Right lung (tissue), 5 donors: ENCODE data around the gene METTL26. TPM values are rescaled to one million over a fixed set of nuclear protein-coding genes. Genes with fewer than 3 reads are reported as not detected.

Experiments used
- DNase-seq, 2 donors: peaks; one replicate each; pipeline ENCODE4 v3.0.0-alpha.2; 2013
- polyA plus RNA-seq, 5 donors: library from polyadenylated mRNA; unstranded; fragments of 120-200 nt; gene quantifications; one replicate each; pipeline versions ENCODE4 v1.2.1 to v1.2.3, GENCODE V29; 2013; ENCODE audit warnings: inconsistent platforms in 1 of 5, low replicate concordance in 1 of 5; ENCODE audit not compliant: insufficient read length in 5 of 5, insufficient read depth in 1 of 5

METTL26 gene
- polyA plus RNA-seq, 5 donors = 37.9 to 74.1 (median 49.3) TPM

DNA sequence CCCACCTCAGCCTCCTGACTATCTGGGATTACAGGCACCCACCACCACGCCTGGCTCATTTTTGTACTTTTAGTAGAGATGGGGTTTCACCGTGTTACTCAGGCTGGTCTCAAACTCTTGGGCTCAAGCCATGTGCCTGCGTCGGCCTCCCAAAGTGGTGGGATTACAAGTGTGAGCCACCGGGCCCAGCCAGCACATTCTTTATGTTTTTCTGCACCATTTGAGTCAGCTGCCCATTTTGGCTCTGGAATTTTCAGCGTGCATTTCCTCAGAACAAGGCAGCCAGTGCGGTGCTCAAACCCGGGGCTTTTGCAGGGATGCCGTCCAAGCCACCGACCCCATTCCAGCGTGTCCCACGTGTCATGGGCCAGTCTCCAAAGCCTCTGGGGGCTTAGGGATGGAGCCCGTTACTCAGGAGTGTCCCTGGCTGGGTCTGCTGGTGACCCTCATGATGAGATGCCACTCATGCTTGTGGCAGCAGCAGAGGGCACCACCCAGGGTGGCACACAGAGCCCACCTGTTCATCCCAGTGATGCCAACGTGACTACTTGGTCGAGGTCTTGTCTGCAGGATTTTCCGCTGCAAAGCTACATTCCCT, 50.0 kb downstream of the METTL26 start:
- DNase-seq = no peak

DNA sequence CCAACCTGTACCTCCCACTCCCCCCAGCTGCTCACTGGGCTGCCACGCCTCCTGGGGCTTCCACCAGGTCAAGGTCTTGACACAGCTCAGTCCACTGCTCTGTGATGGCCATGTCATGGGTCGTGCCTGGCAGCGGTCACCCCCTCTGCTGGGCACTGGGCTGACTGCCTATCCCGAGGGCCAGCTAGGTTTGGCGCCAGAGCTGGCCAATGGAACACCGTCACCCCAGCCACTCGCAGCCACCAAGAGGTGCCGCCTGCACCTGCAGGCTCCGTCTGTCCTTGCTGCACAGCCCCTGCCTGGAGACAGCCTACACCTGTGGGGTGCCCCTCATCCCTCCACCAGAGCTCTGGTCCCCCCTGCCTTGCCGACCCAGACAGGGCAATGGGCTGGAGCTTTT, 50.8 kb downstream of the METTL26 start:
- DNase-seq = no peak

Other genes with a start within 250 kb of the METTL26 start
- gene NME4, start 239.1 kb downstream of the METTL26 start, polyA plus RNA-seq = 100 to 1,000 TPM; 155 to 247 (median 168) TPM
- gene DECR2, start 234.4 kb downstream of the METTL26 start, polyA plus RNA-seq = 10 to 100 TPM in 3 of 5 donors, 1 to 10 TPM in 2; 7.9 to 27.0 (median 14.4) TPM
- 10 to 100 TPM; 42.7 to 56.7 (median 51.9) TPM for gene RAB11FIP3, start 210.7 kb downstream of the METTL26 start, polyA plus RNA-seq
- 10 to 100 TPM; 13.0 to 39.5 (median 20.8) TPM for gene CAPN15, start 108.6 kb downstream of the METTL26 start, polyA plus RNA-seq
- gene PRR35, start 75.9 kb downstream of the METTL26 start, polyA plus RNA-seq = under 1 TPM in 1 of 5 donors, not detected in 4; 0.07 TPM
- 1 to 10 TPM; 1.5 to 4.9 (median 2.9) TPM for gene NHLRC4, start 69.3 kb downstream of the METTL26 start, polyA plus RNA-seq
- gene PIGQ, start 66.3 kb downstream of the METTL26 start, polyA plus RNA-seq = 10 to 100 TPM; 28.8 to 48.1 (median 35.6) TPM
- 10 to 100 TPM; 15.3 to 33.7 (median 22.9) TPM for gene RAB40C, start 46.2 kb downstream of the METTL26 start, polyA plus RNA-seq
- 1 to 10 TPM in 1 of 5 donors, under 1 TPM in 4; 0.20 to 1.2 (median 0.36) TPM for gene WFIKKN1, start 5.3 kb downstream of the METTL26 start, polyA plus RNA-seq
- 10 to 100 TPM in 3 of 5 donors, 1 to 10 TPM in 2; 6.0 to 16.9 (median 10.4) TPM for gene MCRIP2, start 5.5 kb upstream of the METTL26 start, polyA plus RNA-seq
- 10 to 100 TPM; 31.5 to 52.8 (median 39.5) TPM for gene WDR90, start 13.1 kb upstream of the METTL26 start, polyA plus RNA-seq
- 100 to 1,000 TPM in 1 of 5 donors, 10 to 100 TPM in 4; 47.5 to 119 (median 70.3) TPM for gene RHOT2, start 31.8 kb upstream of the METTL26 start, polyA plus RNA-seq
- 1 to 10 TPM in 2 of 5 donors, under 1 TPM in 3; 0.38 to 1.8 (median 0.81) TPM for gene RHBDL1, start 39.4 kb upstream of the METTL26 start, polyA plus RNA-seq
- gene STUB1, start 44.1 kb upstream of the METTL26 start, polyA plus RNA-seq = 100 to 1,000 TPM in 2 of 5 donors, 10 to 100 TPM in 3; 83.8 to 142 (median 96.2) TPM
- gene JMJD8, start 48.0 kb upstream of the METTL26 start, polyA plus RNA-seq = 10 to 100 TPM; 39.5 to 69.5 (median 43.3) TPM
- 10 to 100 TPM in 3 of 5 donors, 1 to 10 TPM in 2; 7.4 to 15.3 (median 11.7) TPM for gene WDR24, start 54.1 kb upstream of the METTL26 start, polyA plus RNA-seq
- under 1 TPM; 0.30 to 0.75 (median 0.59) TPM for gene FBXL16, start 69.5 kb upstream of the METTL26 start, polyA plus RNA-seq
- gene METRN, start 78.8 kb upstream of the METTL26 start, polyA plus RNA-seq = 10 to 100 TPM in 3 of 5 donors, 1 to 10 TPM in 2; 6.7 to 44.0 (median 10.8) TPM
- 10 to 100 TPM in 3 of 5 donors, 1 to 10 TPM in 2; 5.3 to 22.5 (median 10.8) TPM for gene ANTKMT, start 84.8 kb upstream of the METTL26 start, polyA plus RNA-seq
- gene CCDC78, start 90.1 kb upstream of the METTL26 start, polyA plus RNA-seq = 10 to 100 TPM in 1 of 5 donors, 1 to 10 TPM in 4; 1.3 to 13.0 (median 6.3) TPM
- gene HAGHL, start 90.8 kb upstream of the METTL26 start, polyA plus RNA-seq = 1 to 10 TPM; 2.1 to 7.3 (median 3.5) TPM
- gene CIAO3, start 104.7 kb upstream of the METTL26 start, polyA plus RNA-seq = 10 to 100 TPM; 16.2 to 25.7 (median 16.8) TPM
- gene MSLN, start 124.4 kb upstream of the METTL26 start, polyA plus RNA-seq = 10 to 100 TPM in 4 of 5 donors, 1 to 10 TPM in 1; 9.5 to 33.2 (median 18.5) TPM
- 10 to 100 TPM in 3 of 5 donors, 1 to 10 TPM in 2; 8.3 to 19.2 (median 10.4) TPM for gene RPUSD1, start 152.1 kb upstream of the METTL26 start, polyA plus RNA-seq
- 10 to 100 TPM; 16.8 to 31.0 (median 25.2) TPM for gene CHTF18, start 152.3 kb upstream of the METTL26 start, polyA plus RNA-seq
- gene GNG13, start 164.4 kb upstream of the METTL26 start, polyA plus RNA-seq = under 1 TPM in 1 of 5 donors, not detected in 4; 0.10 TPM